GM08714 (cell line): Measurements from ENCODE around the gene ZHX3.

Experiments used
- H3K4me3 ChIP-seq: fragments of 200-500 bp; sonication (Bioruptor generic); 2 replicates; pipeline ENCODE4 v1.5.1; 2014; ENCODE audit warnings: mild to moderate bottlenecking, low read length, inconsistent platforms
- ZNF274 ChIP-seq: IDR thresholded peaks from 2 replicates; pipeline ENCODE4 v1.6.1; 2012; ENCODE audit warnings: mild to moderate bottlenecking, low read depth, low read length

ZHX3 gene

GRCh38 chr20:41344938-41345728 is 27.6 kb upstream of the ZHX3 start:
- TF ChIP-seq ZNF274: no peak

GRCh38 chr20:41344477-41344876 is 26.9 kb upstream of the ZHX3 start:
- no peak for TF ChIP-seq ZNF274
- H3K4me3 ChIP-seq: no peak overlapping the region

More at GRCh38 chr20:41344938-41345728, 27.6 kb upstream of the ZHX3 start:
- no peak overlapping the region for H3K4me3 ChIP-seq

GRCh38 chr20:41342474-41343464 is 25.2 kb upstream of the ZHX3 start:
- H3K4me3 ChIP-seq: no peak overlapping the region
- no peak for TF ChIP-seq ZNF274

- TF ChIP-seq ZNF274: no peak
- H3K4me3 ChIP-seq: peak within 1 kb of the TSS; percentile 17; the same call in 1 of the 2 replicates
Observed at GRCh38 chr20:41340327-41341055, 23.0 kb upstream of the ZHX3 start, which contains the start of gene LPIN3. Gene LPIN3 (plus strand): TSS chr20:41340821. CDS start chr20:41345804, 4,983 bp downstream.

GRCh38 chr20:41339957-41340326 is 22.4 kb upstream of the ZHX3 start:
- no peak for TF ChIP-seq ZNF274
- H3K4me3 ChIP-seq: no peak overlapping the region; the same call in 1 of the 2 replicates

GRCh38 chr20:41336711-41337492 is 19.4 kb upstream of the ZHX3 start:
- no peak overlapping the region for H3K4me3 ChIP-seq

GRCh38 chr20:41335591-41335990 is 18.1 kb upstream of the ZHX3 start:
- no peak for TF ChIP-seq ZNF274
- no peak overlapping the region for H3K4me3 ChIP-seq

More at GRCh38 chr20:41336711-41337492, 19.4 kb upstream of the ZHX3 start:
- TF ChIP-seq ZNF274: no peak

GRCh38 chr20:41334443-41335421 is 17.2 kb upstream of the ZHX3 start:
- no peak for TF ChIP-seq ZNF274
- no peak overlapping the region for H3K4me3 ChIP-seq

- no peak overlapping the region for H3K4me3 ChIP-seq
- no peak for TF ChIP-seq ZNF274
Observed at GRCh38 chr20:41334036-41334435, 16.5 kb upstream of the ZHX3 start.

- TF ChIP-seq ZNF274: no peak
- no peak overlapping the region for H3K4me3 ChIP-seq
Observed at GRCh38 chr20:41331731-41332130, 14.2 kb upstream of the ZHX3 start.

GRCh38 chr20:41330941-41331340 is 13.4 kb upstream of the ZHX3 start:
- no peak for TF ChIP-seq ZNF274
- H3K4me3 ChIP-seq: no peak overlapping the region

- no peak overlapping the region for H3K4me3 ChIP-seq
- TF ChIP-seq ZNF274: no peak
Observed at GRCh38 chr20:41330343-41330720, 12.8 kb upstream of the ZHX3 start.
